MCF 10A (cell line): ENCODE measurements around the gene LRRC3C. TPM values are rescaled to one million over a fixed set of nuclear protein-coding genes. Genes with fewer than 3 reads are reported as not detected.

Source experiments
- BruUV-seq: library from RNA; stranded (reverse); fragments of 400-500 nt; replicated peaks from 2 replicates; lab custom pipeline; 2021; lab: Mats Ljungman, UMichigan
- CTCF ChIA-PET: fragments of 300-600 bp; sonication (Branson Sonifier 250); formaldehyde crosslinking; extraction: SDS; loops from one replicate; lab custom pipeline; 2021; ENCODE audit warnings: antibody characterized with exemption, inconsistent platforms; lab: Yijun Ruan, JAX
- POLR2A ChIA-PET: fragments of 300-600, 350-650 bp; sonication (Branson Sonifier 250); formaldehyde crosslinking; extraction: SDS; loops from one replicate; lab custom pipeline; 2020; ENCODE audit warnings: antibody characterized with exemption, inconsistent platforms; lab: Yijun Ruan, JAX
- DNase-seq: peaks from one replicate; pipeline ENCODE4 v3.0.0-alpha.2; 2018; ENCODE audit not compliant: unreplicated experiment
- H3K27ac Mint-ChIP-seq: one replicate; pipeline ENCODE4 v1.8.0; 2022; ENCODE audit warnings: mild to moderate bottlenecking, low read depth, mixed read lengths; ENCODE audit not compliant: unreplicated experiment
- H3K27me3 Mint-ChIP-seq: one replicate; pipeline ENCODE4 v1.8.0; 2022; ENCODE audit warnings: mixed read lengths; ENCODE audit not compliant: insufficient read depth, unreplicated experiment
- H3K36me3 Mint-ChIP-seq: one replicate; pipeline ENCODE4 v1.8.0; 2022; ENCODE audit warnings: mild to moderate bottlenecking, moderate library complexity, mixed read lengths; ENCODE audit not compliant: insufficient read depth, unreplicated experiment
- H3K4me1 Mint-ChIP-seq: one replicate; pipeline ENCODE4 v1.8.0; 2022; ENCODE audit warnings: mixed read lengths; ENCODE audit not compliant: insufficient read depth, unreplicated experiment
- H3K4me3 Mint-ChIP-seq: one replicate; pipeline ENCODE4 v1.8.0; 2022; ENCODE audit warnings: mild to moderate bottlenecking, moderate library complexity, mixed read lengths; ENCODE audit not compliant: unreplicated experiment
- H3K9me3 Mint-ChIP-seq: one replicate; pipeline ENCODE4 v1.8.0; 2022; ENCODE audit warnings: mixed read lengths; ENCODE audit not compliant: unreplicated experiment
- intact Hi-C: fragments of 100-400 bp; cut with micrococcal nuclease; formaldehyde crosslinking; loops from 2 replicates; pipeline ENCODE4 v1.14.1; 2022
- total RNA-seq: library from RNA; stranded (reverse); gene quantifications from 2 replicates; pipeline ENCODE4 v1.2.3, GENCODE V29; 2022
- TF ChIP-seq, protein P1 (sequence below): fragments of 200-600 bp; IDR thresholded peaks from one replicate; pipeline ENCODE4 v1.8.0; 2022; ENCODE audit warnings: antibody characterized with exemption, mild to moderate bottlenecking; ENCODE audit not compliant: unreplicated experiment

Gene LRRC3C
- total RNA-seq, 1 experiment from 2014 or later = not detected

GRCh38 chr17:39915559-39915958 is 12.0 kb upstream of the LRRC3C start:
- no TSS peak for BruUV-seq
- H3K9me3 Mint-ChIP-seq = no peaks in the 10 kb centered on the region
- H3K36me3 Mint-ChIP-seq = no peaks in the 10 kb centered on the region
- H3K4me1 Mint-ChIP-seq = no peaks in the 10 kb centered on the region
- intact Hi-C loops = no loop called here
- peaks cover 28% of the 10 kb centered on the region for H3K27me3 Mint-ChIP-seq
- TF ChIP-seq, protein P1, sequence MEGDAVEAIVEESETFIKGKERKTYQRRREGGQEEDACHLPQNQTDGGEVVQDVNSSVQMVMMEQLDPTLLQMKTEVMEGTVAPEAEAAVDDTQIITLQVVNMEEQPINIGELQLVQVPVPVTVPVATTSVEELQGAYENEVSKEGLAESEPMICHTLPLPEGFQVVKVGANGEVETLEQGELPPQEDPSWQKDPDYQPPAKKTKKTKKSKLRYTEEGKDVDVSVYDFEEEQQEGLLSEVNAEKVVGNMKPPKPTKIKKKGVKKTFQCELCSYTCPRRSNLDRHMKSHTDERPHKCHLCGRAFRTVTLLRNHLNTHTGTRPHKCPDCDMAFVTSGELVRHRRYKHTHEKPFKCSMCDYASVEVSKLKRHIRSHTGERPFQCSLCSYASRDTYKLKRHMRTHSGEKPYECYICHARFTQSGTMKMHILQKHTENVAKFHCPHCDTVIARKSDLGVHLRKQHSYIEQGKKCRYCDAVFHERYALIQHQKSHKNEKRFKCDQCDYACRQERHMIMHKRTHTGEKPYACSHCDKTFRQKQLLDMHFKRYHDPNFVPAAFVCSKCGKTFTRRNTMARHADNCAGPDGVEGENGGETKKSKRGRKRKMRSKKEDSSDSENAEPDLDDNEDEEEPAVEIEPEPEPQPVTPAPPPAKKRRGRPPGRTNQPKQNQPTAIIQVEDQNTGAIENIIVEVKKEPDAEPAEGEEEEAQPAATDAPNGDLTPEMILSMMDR = no peak
- POLR2A ChIA-PET = interaction anchor here (0.7 to 1.9 kb wide), 2 partner anchors 11 to 853 kb away, joined by 3 to 7 read pairs; partner anchors contain the start of gene ORMDL3
- CTCF ChIA-PET = no interaction called here
- H3K27ac Mint-ChIP-seq = no peak overlapping the region
- no peak for DNase-seq
- no peak overlapping the region for H3K4me3 Mint-ChIP-seq

GRCh38 chr17:39916918-39917317 is 10.6 kb upstream of the LRRC3C start:
- ChIA-PET CTCF (no interaction called here), POLR2A (interaction anchor here (1.9 kb wide), 1 partner anchor 10 kb away, joined by 7 read pairs; the partner anchor contains the start of gene ORMDL3)
- intact Hi-C loops = no loop called here

DNA sequence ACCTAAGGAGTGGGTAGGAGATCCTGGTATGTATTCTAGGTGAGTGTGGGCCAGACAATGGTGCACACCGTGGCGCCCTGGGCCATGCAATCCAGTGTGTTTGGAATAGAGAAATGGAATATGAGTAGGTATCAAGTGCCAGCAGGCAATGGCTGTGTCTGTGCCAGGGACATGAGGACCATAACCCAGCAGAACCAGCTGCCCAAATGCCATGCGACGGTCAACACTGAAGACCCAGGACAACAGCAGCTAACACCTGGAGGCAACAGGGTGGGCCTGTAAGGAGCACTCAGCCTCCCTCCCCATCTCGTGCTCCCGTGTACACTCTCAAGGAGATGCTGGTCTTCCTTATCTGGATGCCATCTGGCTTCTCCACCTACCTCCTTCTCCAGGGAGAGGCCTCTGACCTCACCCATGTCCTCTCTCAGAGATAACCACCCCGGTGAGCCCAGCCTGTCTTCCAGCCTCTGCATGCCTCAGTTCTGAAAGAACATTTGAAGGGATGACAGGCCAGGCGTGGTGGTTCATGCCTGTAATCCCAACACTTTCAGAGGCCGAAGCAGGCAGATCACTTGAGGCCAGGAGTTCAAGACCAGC is 8.3 kb upstream of the LRRC3C start:
- H3K27ac Mint-ChIP-seq = no peak overlapping the region
- no peaks in the 10 kb centered on the region for H3K9me3 Mint-ChIP-seq
- H3K4me3 Mint-ChIP-seq = no peak overlapping the region
- H3K27me3 Mint-ChIP-seq = no peaks in the 10 kb centered on the region
- BruUV-seq = no TSS peak
- H3K36me3 Mint-ChIP-seq = peaks cover 7% of the 10 kb centered on the region
- no peak for DNase-seq
- CTCF ChIA-PET = no interaction called here
- TF ChIP-seq, protein P1 = no peak
- intact Hi-C loops = no loop called here
- no peaks in the 10 kb centered on the region for H3K4me1 Mint-ChIP-seq
- POLR2A ChIA-PET = interaction anchor here (1.0 kb wide), 1 partner anchor 149 kb away, joined by 3 read pairs; no protein-coding TSS in a partner anchor

More at GRCh38 chr17:39916918-39917317, 10.6 kb upstream of the LRRC3C start:
- H3K4me1 Mint-ChIP-seq = no peaks in the 10 kb centered on the region
- no TSS peak for BruUV-seq
- H3K27me3 Mint-ChIP-seq = peaks cover 19% of the 10 kb centered on the region
- no peak overlapping the region for H3K27ac Mint-ChIP-seq
- TF ChIP-seq, protein P1 = no peak
- DNase-seq = no peak
- no peaks in the 10 kb centered on the region for H3K9me3 Mint-ChIP-seq
- no peak overlapping the region for H3K4me3 Mint-ChIP-seq
- no peaks in the 10 kb centered on the region for H3K36me3 Mint-ChIP-seq

DNA sequence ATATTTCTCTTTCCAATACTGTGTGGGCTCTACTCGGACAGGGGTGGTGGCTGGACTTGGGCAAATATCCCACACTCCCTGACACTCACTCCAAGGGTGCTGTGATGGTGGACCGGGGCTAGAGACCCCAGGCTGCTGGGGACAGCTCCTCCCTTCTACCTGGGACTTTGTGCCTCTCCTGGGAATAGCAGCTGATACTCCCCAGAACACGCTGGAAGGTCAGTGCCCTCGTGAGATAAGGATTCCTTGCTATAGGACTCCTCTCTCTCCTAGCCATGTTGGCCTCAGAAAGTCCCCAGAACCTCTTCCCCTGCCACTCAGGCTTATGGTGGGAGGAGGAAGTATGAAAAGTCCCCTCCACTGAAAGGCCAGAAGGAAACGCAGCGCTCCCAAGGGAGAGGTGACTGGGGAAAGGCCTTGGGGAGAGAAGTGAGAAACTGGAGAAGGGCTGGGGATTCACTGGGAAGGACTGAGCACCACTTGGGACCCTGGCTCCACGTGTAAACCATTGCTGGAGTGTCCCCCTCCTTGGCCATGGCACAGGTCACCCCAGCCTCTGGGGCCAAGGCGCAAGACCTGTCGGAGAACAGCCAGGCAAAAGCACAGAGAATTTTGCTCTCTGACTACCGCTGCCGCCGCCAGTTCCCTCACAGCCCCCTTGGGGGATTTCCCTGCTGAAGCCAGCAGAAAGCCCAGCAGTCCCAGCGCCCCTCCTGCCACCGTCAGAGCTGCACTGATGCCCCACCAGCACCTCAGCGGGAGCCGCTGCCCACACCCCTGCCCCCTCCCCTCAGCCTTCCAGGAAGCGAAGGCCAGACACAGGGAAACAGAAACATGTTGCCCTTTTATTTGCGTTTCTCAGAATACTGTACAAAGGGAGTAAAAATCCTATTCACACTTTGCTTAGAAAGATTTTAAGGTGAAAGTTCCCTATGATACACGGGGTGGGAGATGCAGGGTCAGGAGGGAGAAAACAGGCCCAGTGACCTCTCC is 7.0 kb upstream of the LRRC3C start:
- BruUV-seq = no TSS peak
- TF ChIP-seq, protein P1 = no peak
- intact Hi-C loops = no loop called here
- no peaks in the 10 kb centered on the region for H3K9me3 Mint-ChIP-seq
- ChIA-PET CTCF (interaction anchor here (0.5 kb wide), 1 partner anchor 27 kb away, joined by 3 read pairs; no protein-coding TSS in a partner anchor), POLR2A (no interaction called here)
- no peak overlapping the region for H3K27ac Mint-ChIP-seq
- no peaks in the 10 kb centered on the region for H3K4me1 Mint-ChIP-seq
- no peaks in the 10 kb centered on the region for H3K27me3 Mint-ChIP-seq
- H3K4me3 Mint-ChIP-seq = no peak overlapping the region
- H3K36me3 Mint-ChIP-seq = peaks cover 7% of the 10 kb centered on the region
- DNase-seq = no peak
